ENCODE data around the gene AGPAT2.

AGPAT2 gene

GRCh38 chr9:136671646-136672430 lies 15.4 kb downstream of the AGPAT2 start:
- DNase-seq, result peak; percentile 56

GRCh38 chr9:136671254-136671614 lies 16.0 kb downstream of the AGPAT2 start:
- DNase-seq, result no peak

- DNase-seq, result no peak
Observed at GRCh38 chr9:136670576-136671253, 16.5 kb downstream of the AGPAT2 start.

- no peak for DNase-seq
Observed at GRCh38 chr9:136669791-136670464, 17.3 kb downstream of the AGPAT2 start.

- DNase-seq, result no peak
Observed at GRCh38 chr9:136668983-136669790, 18.1 kb downstream of the AGPAT2 start.

GRCh38 chr9:136667940-136668760 lies 19.1 kb downstream of the AGPAT2 start:
- DNase-seq, result no peak

- DNase-seq, result no peak
Observed at GRCh38 chr9:136667214-136667939, 19.9 kb downstream of the AGPAT2 start.

GRCh38 chr9:136666372-136667213 lies 20.7 kb downstream of the AGPAT2 start:
- DNase-seq, result no peak

GRCh38 chr9:136665704-136666371 lies 21.4 kb downstream of the AGPAT2 start:
- peak; percentile 29 for DNase-seq

GRCh38 chr9:136665111-136665703 lies 22.1 kb downstream of the AGPAT2 start:
- peak; percentile 32 for DNase-seq

- DNase-seq, result no peak
Observed at GRCh38 chr9:136664000-136664915, 23.0 kb downstream of the AGPAT2 start.

GRCh38 chr9:136662656-136663581 lies 24.3 kb downstream of the AGPAT2 start, which contains the start of gene EGFL7:
EGFL7 (plus strand) TSS chr9:136662916; CDS start chr9:136668283, 5,367 bp downstream.
- no peak for DNase-seq

GRCh38 chr9:136662326-136662655 lies 25.0 kb downstream of the AGPAT2 start:
- no peak for DNase-seq

- no peak for DNase-seq
Observed at GRCh38 chr9:136661641-136662325, 25.5 kb downstream of the AGPAT2 start.

- DNase-seq, result no peak
Observed at GRCh38 chr9:136660971-136661550, 26.2 kb downstream of the AGPAT2 start.

Measured in stimulated activated CD4-positive, alpha-beta T cell treated with anti-CD3 and anti-CD28 coated beads, Interleukin-4, amount 100 ng/mL, for 1 hour (primary cell).